CD4-positive, alpha-beta T cell treated with Interleukin-12 subunit alpha and Interleukin-12 subunit beta, for 1 hour (primary cell): ENCODE measurements around the gene ARG1.

Source experiments
- DNase-seq: peaks from one replicate; pipeline ENCODE4 v3.0.0-alpha.2; 2020

Gene ARG1

GRCh38 chr6:131587909-131588308 is 14.9 kb downstream of the ARG1 start:
- DNase-seq, result no peak

GRCh38 chr6:131588643-131589042 is 15.6 kb downstream of the ARG1 start:
- no peak for DNase-seq

- no peak for DNase-seq
These were observed 19.9 kb downstream of the ARG1 start for GRCh38 chr6:131592935-131593334.

- no peak for DNase-seq
These were observed 21.0 kb downstream of the ARG1 start for GRCh38 chr6:131594074-131594473.

GRCh38 chr6:131597446-131597845 is 24.4 kb downstream of the ARG1 start:
- DNase-seq, result no peak

GRCh38 chr6:131600716-131601115 is 27.7 kb downstream of the ARG1 start:
- DNase-seq, result no peak

- DNase-seq, result no peak
These were observed 29.8 kb downstream of the ARG1 start for GRCh38 chr6:131602781-131603312.

- no peak for DNase-seq
These were observed 40.4 kb downstream of the ARG1 start for GRCh38 chr6:131613296-131613925.

- no peak for DNase-seq
These were observed 42.2 kb downstream of the ARG1 start for GRCh38 chr6:131615275-131615674.

- DNase-seq, result peak; percentile 95
These were observed 55.0 kb downstream of the ARG1 start, which contains the start of gene MED23 for GRCh38 chr6:131627724-131628682. MED23 (minus strand) TSS chr6:131628242; CDS start chr6:131628049, 193 bp downstream.

GRCh38 chr6:131628726-131629125 is 55.7 kb downstream of the ARG1 start:
- peak; percentile 1 for DNase-seq

- DNase-seq, result no peak
These were observed 56.6 kb downstream of the ARG1 start for GRCh38 chr6:131629651-131630050.

- DNase-seq, result no peak
These were observed 58.7 kb downstream of the ARG1 start for GRCh38 chr6:131631625-131632289.
